HepG2 (cell line): ENCODE data around the gene RUSF1. TPM values are rescaled to one million over a fixed set of nuclear protein-coding genes. Genes with fewer than 3 reads are reported as not detected.

Experiments
- ATF7 ChIP-seq, 2 experiments: fragments of 450-650 bp in 1 of 2; sonication (generic) in 1 of 2; formaldehyde crosslinking in 1 of 2; IDR thresholded peaks; 2 replicates each; pipeline versions ENCODE4 v1.4.0 to v1.6.1; 2016 to 2020; ENCODE audit warnings: antibody characterized with exemption in 1 of 2, mild to moderate bottlenecking in 1 of 2, missing genetic modification reagents in 1 of 2
- ETV5 ChIP-seq: IDR thresholded peaks from 2 replicates; pipeline ENCODE4 v1.6.1; 2018; ENCODE audit warnings: missing biosample characterization, missing genetic modification reagents, inconsistent platforms, borderline replicate concordance
- GTF3A ChIP-seq: sonication (generic); formaldehyde crosslinking; conservative IDR thresholded peaks from 2 replicates; pipeline ENCODE4 v1.4.0; 2020; ENCODE audit warnings: mild to moderate bottlenecking, missing genetic modification reagents
- HDAC6 ChIP-seq: fragments of 200-600 bp; sonication (generic); IDR thresholded peaks from 2 replicates; pipeline ENCODE4 v1.7.0; 2017; ENCODE audit warnings: mild to moderate bottlenecking, antibody characterized with exemption, low read length, low read depth
- IKZF4 ChIP-seq: sonication (generic); formaldehyde crosslinking; IDR thresholded peaks from 2 replicates; pipeline ENCODE4 v1.5.1; 2020; ENCODE audit warnings: borderline replicate concordance, mild to moderate bottlenecking, low read depth, missing genetic modification reagents; ENCODE audit errors: not compliant biosample characterization
- MED1 ChIP-seq: sonication (generic); formaldehyde crosslinking; IDR thresholded peaks from 2 replicates; pipeline ENCODE4 v1.4.0; 2020; ENCODE audit warnings: missing genetic modification reagents
- MTF1 ChIP-seq: sonication (generic); formaldehyde crosslinking; IDR thresholded peaks from 2 replicates; pipeline ENCODE4 v1.5.0; 2020; ENCODE audit warnings: missing genetic modification reagents
- RCOR2 ChIP-seq: IDR thresholded peaks from 2 replicates; pipeline ENCODE4 v1.6.1; 2016; ENCODE audit warnings: missing biosample characterization, missing genetic modification reagents
- TMF1 ChIP-seq: sonication (generic); formaldehyde crosslinking; IDR thresholded peaks from 2 replicates; pipeline ENCODE4 v1.8.1; 2022; ENCODE audit warnings: low read depth, missing genetic modification reagents
- ZBTB3 ChIP-seq: sonication (generic); formaldehyde crosslinking; IDR thresholded peaks from 2 replicates; pipeline ENCODE4 v1.4.0; 2020; ENCODE audit warnings: low read depth, mild to moderate bottlenecking, moderate library complexity, missing genetic modification reagents, borderline replicate concordance
- ZNF530 ChIP-seq: sonication (generic); formaldehyde crosslinking; IDR thresholded peaks from 2 replicates; pipeline ENCODE4 v1.5.0; 2020; ENCODE audit warnings: low read depth, mild to moderate bottlenecking, missing genetic modification reagents
- ZNF782 ChIP-seq: sonication (generic); formaldehyde crosslinking; IDR thresholded peaks from 2 replicates; pipeline ENCODE4 v1.4.0; 2020; ENCODE audit warnings: missing genetic modification reagents, mild to moderate bottlenecking, borderline replicate concordance
- polyA plus RNA-seq, 8 experiments: library from polyadenylated mRNA; depleted of rRNA in 3 of 8; stranded (reverse) in 7 of 8; unstranded in 1 of 8; fragments of >200 nt; fragmentation: Illumina TruSeq in 4 of 8; extraction: Trizol in 4 of 8; gene quantifications; 2 replicates each; pipeline versions ENCODE4 v1.2.1 to v1.2.3, GENCODE V29; 2011 to 2016; ENCODE audit warnings: low read depth in 4 of 8, missing spikeins in 1 of 8, mixed read lengths in 1 of 8; ENCODE audit not compliant: insufficient read depth in 1 of 8
- total RNA-seq, 5 experiments: library from RNA; depleted of rRNA; stranded (reverse); fragments of >200 nt; fragmentation: Illumina TruSeq; extraction: Trizol; gene quantifications; 2 replicates each; pipeline ENCODE4 v1.2.3, GENCODE V29; 2016; ENCODE audit warnings: low read depth in 1 of 5
- TF ChIP-seq, protein P1 (sequence below): sonication (generic); formaldehyde crosslinking; IDR thresholded peaks from 2 replicates; pipeline ENCODE4 v1.4.0; 2020; ENCODE audit warnings: missing genetic modification reagents, borderline replicate concordance
- TF ChIP-seq, protein P2 (sequence below): sonication (generic); formaldehyde crosslinking; IDR thresholded peaks from 2 replicates; pipeline ENCODE4 v1.5.0; 2020; ENCODE audit warnings: missing genetic modification reagents, mild to moderate bottlenecking, borderline replicate concordance
- TF ChIP-seq, protein P3 (sequence below): sonication (generic); formaldehyde crosslinking; IDR thresholded peaks from 2 replicates; pipeline ENCODE4; 2020; ENCODE audit warnings: missing genetic modification reagents, mild to moderate bottlenecking, borderline replicate concordance
- TF ChIP-seq, protein P4 (sequence below), 2 experiments: sonication (generic) in 1 of 2; formaldehyde crosslinking in 1 of 2; IDR thresholded peaks; 2 replicates each; pipeline versions ENCODE4 v1.4.0 to v1.6.1; 2016 to 2020; ENCODE audit warnings: borderline replicate concordance in 1 of 2, low read depth in 1 of 2, mild to moderate bottlenecking in 1 of 2, missing genetic modification reagents in 1 of 2

RUSF1 gene
- total and polyA plus RNA-seq, 2 of the 13 experiments (the other 11 are each of a cell fraction or from before 2014, with no cell fraction given): 40.8 to 50.2 TPM

DNA sequence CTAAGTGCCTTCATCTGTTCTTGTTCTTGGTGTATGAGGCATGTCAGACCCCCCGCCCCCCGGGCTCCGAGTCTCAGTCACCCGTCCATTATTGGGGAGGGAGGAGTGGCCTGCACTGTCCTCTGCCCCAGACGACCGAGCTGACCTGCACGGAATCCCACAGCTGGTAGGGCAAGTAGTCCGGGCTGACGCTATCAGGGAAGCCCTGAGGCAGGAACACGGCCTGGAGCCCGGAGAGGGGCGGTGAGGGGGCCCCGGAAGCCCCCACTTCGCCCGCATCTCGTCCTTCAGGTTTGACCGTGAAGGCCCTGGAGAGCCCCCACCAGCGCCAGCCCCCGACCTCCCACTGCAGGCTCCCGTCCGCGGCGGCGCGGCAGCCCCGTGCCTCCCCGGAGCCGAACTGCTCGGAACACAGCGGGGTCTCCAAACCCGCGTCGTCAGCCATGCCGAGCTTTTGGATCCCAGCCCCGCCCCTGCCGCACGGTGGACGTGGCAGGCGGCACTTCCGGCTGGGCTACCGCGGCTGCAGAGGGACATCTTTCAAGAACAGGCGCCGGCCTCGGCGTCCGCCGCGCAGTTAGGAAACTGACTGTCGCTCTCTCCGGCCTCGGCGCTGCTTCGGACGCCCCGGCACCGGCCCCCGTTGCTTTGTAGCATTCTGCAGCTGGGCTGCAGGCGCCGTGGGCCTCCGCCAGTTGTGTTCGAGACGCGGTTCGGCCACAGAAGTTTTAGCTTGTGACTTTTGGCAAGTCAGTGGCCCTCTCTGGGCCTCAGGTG, at the start of gene RUSF1 (continued):
- TF ChIP-seq ZBTB3 (CRISPR knock-in tag) (peak; percentile 71; the same call in 1 of the 2 replicates), IKZF4 (CRISPR knock-in tag) (peak; percentile 53), ETV5 (CRISPR knock-in tag) (peak; percentile 96), TMF1 (peak; percentile 64; the same call in 1 of the 2 replicates), MTF1 (peak; percentile 34; the same call in 1 of the 2 replicates), MED1 (CRISPR knock-in tag) (peak; percentile 89), GTF3A (CRISPR knock-in tag) (peak; percentile 93; the same call in 1 of the 2 replicates), ATF7 (IDR thresholded peaks at IDR 0.05) (no peak), ATF7 (CRISPR knock-in tag; IDR thresholded peaks at IDR 0.05) (peak; percentile 79; the same call in 1 of the 2 replicates), ZNF782 (CRISPR knock-in tag) (peak; percentile 71; the same call in 1 of the 2 replicates), RCOR2 (CRISPR knock-in tag) (peak; percentile 62; the same call in 1 of the 2 replicates), ZNF530 (CRISPR knock-in tag) (no peak), HDAC6 (no peak)
- TF ChIP-seq, protein P1, sequence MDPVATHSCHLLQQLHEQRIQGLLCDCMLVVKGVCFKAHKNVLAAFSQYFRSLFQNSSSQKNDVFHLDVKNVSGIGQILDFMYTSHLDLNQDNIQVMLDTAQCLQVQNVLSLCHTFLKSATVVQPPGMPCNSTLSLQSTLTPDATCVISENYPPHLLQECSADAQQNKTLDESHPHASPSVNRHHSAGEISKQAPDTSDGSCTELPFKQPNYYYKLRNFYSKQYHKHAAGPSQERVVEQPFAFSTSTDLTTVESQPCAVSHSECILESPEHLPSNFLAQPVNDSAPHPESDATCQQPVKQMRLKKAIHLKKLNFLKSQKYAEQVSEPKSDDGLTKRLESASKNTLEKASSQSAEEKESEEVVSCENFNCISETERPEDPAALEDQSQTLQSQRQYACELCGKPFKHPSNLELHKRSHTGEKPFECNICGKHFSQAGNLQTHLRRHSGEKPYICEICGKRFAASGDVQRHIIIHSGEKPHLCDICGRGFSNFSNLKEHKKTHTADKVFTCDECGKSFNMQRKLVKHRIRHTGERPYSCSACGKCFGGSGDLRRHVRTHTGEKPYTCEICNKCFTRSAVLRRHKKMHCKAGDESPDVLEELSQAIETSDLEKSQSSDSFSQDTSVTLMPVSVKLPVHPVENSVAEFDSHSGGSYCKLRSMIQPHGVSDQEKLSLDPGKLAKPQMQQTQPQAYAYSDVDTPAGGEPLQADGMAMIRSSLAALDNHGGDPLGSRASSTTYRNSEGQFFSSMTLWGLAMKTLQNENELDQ (CRISPR knock-in tag): peak; percentile 15; the same call in 1 of the 2 replicates
- TF ChIP-seq, protein P2, sequence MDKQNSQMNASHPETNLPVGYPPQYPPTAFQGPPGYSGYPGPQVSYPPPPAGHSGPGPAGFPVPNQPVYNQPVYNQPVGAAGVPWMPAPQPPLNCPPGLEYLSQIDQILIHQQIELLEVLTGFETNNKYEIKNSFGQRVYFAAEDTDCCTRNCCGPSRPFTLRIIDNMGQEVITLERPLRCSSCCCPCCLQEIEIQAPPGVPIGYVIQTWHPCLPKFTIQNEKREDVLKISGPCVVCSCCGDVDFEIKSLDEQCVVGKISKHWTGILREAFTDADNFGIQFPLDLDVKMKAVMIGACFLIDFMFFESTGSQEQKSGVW: no peak
- TF ChIP-seq, protein P3, sequence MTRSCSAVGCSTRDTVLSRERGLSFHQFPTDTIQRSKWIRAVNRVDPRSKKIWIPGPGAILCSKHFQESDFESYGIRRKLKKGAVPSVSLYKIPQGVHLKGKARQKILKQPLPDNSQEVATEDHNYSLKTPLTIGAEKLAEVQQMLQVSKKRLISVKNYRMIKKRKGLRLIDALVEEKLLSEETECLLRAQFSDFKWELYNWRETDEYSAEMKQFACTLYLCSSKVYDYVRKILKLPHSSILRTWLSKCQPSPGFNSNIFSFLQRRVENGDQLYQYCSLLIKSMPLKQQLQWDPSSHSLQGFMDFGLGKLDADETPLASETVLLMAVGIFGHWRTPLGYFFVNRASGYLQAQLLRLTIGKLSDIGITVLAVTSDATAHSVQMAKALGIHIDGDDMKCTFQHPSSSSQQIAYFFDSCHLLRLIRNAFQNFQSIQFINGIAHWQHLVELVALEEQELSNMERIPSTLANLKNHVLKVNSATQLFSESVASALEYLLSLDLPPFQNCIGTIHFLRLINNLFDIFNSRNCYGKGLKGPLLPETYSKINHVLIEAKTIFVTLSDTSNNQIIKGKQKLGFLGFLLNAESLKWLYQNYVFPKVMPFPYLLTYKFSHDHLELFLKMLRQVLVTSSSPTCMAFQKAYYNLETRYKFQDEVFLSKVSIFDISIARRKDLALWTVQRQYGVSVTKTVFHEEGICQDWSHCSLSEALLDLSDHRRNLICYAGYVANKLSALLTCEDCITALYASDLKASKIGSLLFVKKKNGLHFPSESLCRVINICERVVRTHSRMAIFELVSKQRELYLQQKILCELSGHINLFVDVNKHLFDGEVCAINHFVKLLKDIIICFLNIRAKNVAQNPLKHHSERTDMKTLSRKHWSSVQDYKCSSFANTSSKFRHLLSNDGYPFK (CRISPR knock-in tag): peak; percentile 97
- TF ChIP-seq, protein P4, sequence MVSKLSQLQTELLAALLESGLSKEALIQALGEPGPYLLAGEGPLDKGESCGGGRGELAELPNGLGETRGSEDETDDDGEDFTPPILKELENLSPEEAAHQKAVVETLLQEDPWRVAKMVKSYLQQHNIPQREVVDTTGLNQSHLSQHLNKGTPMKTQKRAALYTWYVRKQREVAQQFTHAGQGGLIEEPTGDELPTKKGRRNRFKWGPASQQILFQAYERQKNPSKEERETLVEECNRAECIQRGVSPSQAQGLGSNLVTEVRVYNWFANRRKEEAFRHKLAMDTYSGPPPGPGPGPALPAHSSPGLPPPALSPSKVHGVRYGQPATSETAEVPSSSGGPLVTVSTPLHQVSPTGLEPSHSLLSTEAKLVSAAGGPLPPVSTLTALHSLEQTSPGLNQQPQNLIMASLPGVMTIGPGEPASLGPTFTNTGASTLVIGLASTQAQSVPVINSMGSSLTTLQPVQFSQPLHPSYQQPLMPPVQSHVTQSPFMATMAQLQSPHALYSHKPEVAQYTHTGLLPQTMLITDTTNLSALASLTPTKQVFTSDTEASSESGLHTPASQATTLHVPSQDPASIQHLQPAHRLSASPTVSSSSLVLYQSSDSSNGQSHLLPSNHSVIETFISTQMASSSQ (IDR thresholded peaks at IDR 0.05; ENCODE audit: low read depth): peak; percentile 14; the same call in 1 of the 2 replicates
- TF ChIP-seq, protein P4 (CRISPR knock-in tag; IDR thresholded peaks at IDR 0.05; ENCODE audit: borderline replicate concordance): peak; percentile 87
